IMR-90 (cell line): Measurements from ENCODE around the gene SLC18A3. TPM values are rescaled to one million over a fixed set of nuclear protein-coding genes. Genes with fewer than 3 reads are reported as not detected.

ENCODE experiments used
- ATAC-seq: fragments of 200-7000 bp; cut with Tn5 transposase; 2 replicates; pipeline ENCODE4 v1.9.1; 2020; ENCODE audit warnings: low read depth, mild to moderate bottlenecking, moderate library complexity
- Bru-seq: library from RNA; stranded (reverse); fragments of 400-500 nt; gene quantifications from one replicate; lab custom pipeline; 2021; lab: Mats Ljungman, UMichigan
- BruChase-seq, 2 experiments: library from RNA; stranded (reverse); fragments of 400-500 nt; gene quantifications; one replicate each; lab custom pipeline; 2021; lab: Mats Ljungman, UMichigan
- BruUV-seq: library from RNA; stranded (reverse); fragments of 400-500 nt; replicated peaks from 2 replicates; lab custom pipeline; 2021; lab: Mats Ljungman, UMichigan
- CTCF ChIA-PET: fragments of 300-600 bp; formaldehyde crosslinking; extraction: SDS; loops from one replicate; lab custom pipeline; 2021; ENCODE audit warnings: antibody characterized with exemption; lab: Yijun Ruan, JAX
- POLR2A ChIA-PET: fragments of 300-600 bp; sonication (Branson Sonifier 250); formaldehyde crosslinking; loops from one replicate; lab custom pipeline; 2022; ENCODE audit warnings: antibody characterized with exemption; ENCODE audit not compliant: unreplicated experiment; lab: Charles Lee
- DNase-seq: peaks from one replicate; pipeline ENCODE4 v3.0.0; 2013
- H2AFZ ChIP-seq: replicated peaks from 2 replicates; pipeline ENCODE3; 2013; ENCODE audit warnings: low read length, mild to moderate bottlenecking; ENCODE audit not compliant: poor library complexity
- H2AK5ac ChIP-seq: 2 replicates; pipeline ENCODE4 v1.6.1; 2013; ENCODE audit warnings: low read depth, low read length, inconsistent platforms
- H2AK9ac ChIP-seq: replicated peaks from 2 replicates; pipeline ENCODE3; 2013; ENCODE audit warnings: mild to moderate bottlenecking, low read depth, low read length, moderate library complexity; ENCODE audit not compliant: poor library complexity
- H2BK120ac ChIP-seq: 2 replicates; pipeline ENCODE4 v1.6.1; 2013; ENCODE audit warnings: low read depth, low read length, inconsistent platforms
- H2BK15ac ChIP-seq: 3 replicates; pipeline ENCODE4 v1.6.1; 2013; ENCODE audit warnings: low read depth, low read length, inconsistent platforms
- H2BK20ac ChIP-seq: 2 replicates; pipeline ENCODE4 v1.6.1; 2013; ENCODE audit warnings: low read depth, mild to moderate bottlenecking, inconsistent platforms, low read length, moderate library complexity
- H2BK5ac ChIP-seq: 2 replicates; pipeline ENCODE4 v1.6.1; 2013; ENCODE audit warnings: mild to moderate bottlenecking, low read depth, low read length, inconsistent platforms; ENCODE audit not compliant: poor library complexity, severe bottlenecking
- H3K14ac ChIP-seq: replicated peaks from 2 replicates; pipeline ENCODE4 v1.6.1; 2013; ENCODE audit warnings: low read depth, low read length, inconsistent platforms
- H3K18ac ChIP-seq: 2 replicates; pipeline ENCODE4 v1.6.1; 2013; ENCODE audit warnings: low read depth, low read length, control low read depth
- H3K23ac ChIP-seq: 2 replicates; pipeline ENCODE4 v1.6.1; 2013; ENCODE audit warnings: low read depth, low read length, inconsistent platforms
- H3K27ac ChIP-seq: 2 replicates; pipeline ENCODE4 v1.5.1; 2013; ENCODE audit warnings: mild to moderate bottlenecking, control low read depth, low read length; ENCODE audit not compliant: insufficient read depth
- H3K27me3 ChIP-seq: 2 replicates; pipeline ENCODE4 v1.6.1; 2013; ENCODE audit warnings: low read length; ENCODE audit not compliant: control insufficient read depth, insufficient read depth
- H3K36me3 ChIP-seq: 2 replicates; pipeline ENCODE4 v1.6.1; 2013; ENCODE audit warnings: low read length, mixed read lengths; ENCODE audit not compliant: control insufficient read depth, insufficient read depth
- H3K4ac ChIP-seq: 2 replicates; pipeline ENCODE4 v1.6.1; 2013; ENCODE audit warnings: low read depth, low read length, inconsistent platforms
- H3K4me1 ChIP-seq: 2 replicates; pipeline ENCODE4 v1.6.1; 2013; ENCODE audit warnings: low read length, mixed read lengths; ENCODE audit not compliant: control insufficient read depth, insufficient read depth
- H3K4me2 ChIP-seq: 2 replicates; pipeline ENCODE4 v1.6.1; 2013; ENCODE audit warnings: low read depth, mild to moderate bottlenecking, control low read depth, low read length, moderate library complexity
- H3K4me3 ChIP-seq: 2 replicates; pipeline ENCODE4 v1.5.1; 2013; ENCODE audit warnings: low read depth, mild to moderate bottlenecking, control low read depth, low read length, moderate library complexity; ENCODE audit not compliant: insufficient read depth
- H3K56ac ChIP-seq: 2 replicates; pipeline ENCODE4 v1.6.1; 2013; ENCODE audit warnings: low read length, inconsistent platforms; ENCODE audit not compliant: insufficient read depth; ENCODE audit errors: extremely low read depth
- H3K79me1 ChIP-seq, 2 experiments: 2 replicates each; pipeline ENCODE4 v1.6.1; 2013; ENCODE audit warnings: low read length in 2 of 2, inconsistent platforms in 1 of 2, low read depth in 1 of 2
- H3K9ac ChIP-seq: 2 replicates; pipeline ENCODE4 v1.6.1; 2013; ENCODE audit warnings: low read depth, low read length, control low read depth
- H3K9me1 ChIP-seq: 2 replicates; pipeline ENCODE4 v1.6.1; 2013; ENCODE audit warnings: low read length, inconsistent platforms; ENCODE audit not compliant: insufficient read depth
- H3K9me3 ChIP-seq: 2 replicates; pipeline ENCODE4 v1.6.1; 2013; ENCODE audit warnings: low read length; ENCODE audit not compliant: control insufficient read depth, insufficient read depth
- H4K20me1 ChIP-seq: 2 replicates; pipeline ENCODE4 v1.6.1; 2013; ENCODE audit warnings: low read length, inconsistent platforms; ENCODE audit not compliant: insufficient read depth
- H4K5ac ChIP-seq: 2 replicates; pipeline ENCODE4 v1.6.1; 2013; ENCODE audit warnings: mild to moderate bottlenecking, low read depth, low read length, control low read depth
- H4K8ac ChIP-seq, 2 experiments: 2 replicates each; pipeline ENCODE4 v1.6.1; 2013; ENCODE audit warnings: low read depth in 2 of 2, low read length in 2 of 2, control low read depth in 1 of 2, inconsistent platforms in 1 of 2
- H4K91ac ChIP-seq: 2 replicates; pipeline ENCODE4 v1.6.1; 2013; ENCODE audit warnings: low read depth, low read length, inconsistent platforms; ENCODE audit not compliant: insufficient read depth
- BHLHE40 ChIP-seq: fragments of 150-350 bp; IDR thresholded peaks from 2 replicates; pipeline ENCODE4 v1.6.1; 2016; ENCODE audit warnings: mild to moderate bottlenecking, low read depth, low read length
- CHD1 ChIP-seq: IDR thresholded peaks from 2 replicates; pipeline ENCODE4 v1.6.1; 2012; ENCODE audit warnings: low read depth, low read length, improper control_type of control experiment
- CTCF ChIP-seq: conservative IDR thresholded peaks from 2 replicates; pipeline ENCODE4 v1.5.1; 2012; ENCODE audit warnings: mild to moderate bottlenecking, low read depth, low read length, improper control_type of control experiment
- FOS ChIP-seq: fragments of 150-350 bp; IDR thresholded peaks from 2 replicates; pipeline ENCODE4 v1.6.1; 2016; ENCODE audit warnings: low read depth, low read length
- MXI1 ChIP-seq: IDR thresholded peaks from 2 replicates; pipeline ENCODE4 v1.6.1; 2012; ENCODE audit warnings: low read depth, mild to moderate bottlenecking, low read length, moderate library complexity, borderline replicate concordance
- NFE2L2 ChIP-seq: fragments of 150-350 bp; IDR thresholded peaks from 2 replicates; pipeline ENCODE4 v1.6.1; 2016; ENCODE audit warnings: low read depth, mild to moderate bottlenecking, low read length
- POLR2A ChIP-seq: IDR thresholded peaks from 2 replicates; pipeline ENCODE4 v1.6.1; 2012; ENCODE audit warnings: mild to moderate bottlenecking, low read depth, low read length
- RAD21 ChIP-seq: IDR thresholded peaks from 2 replicates; pipeline ENCODE4 v1.6.1; 2012; ENCODE audit warnings: low read length, improper control_type of control experiment
- RCOR1 ChIP-seq: IDR thresholded peaks from 2 replicates; pipeline ENCODE4 v1.6.1; 2012; ENCODE audit warnings: mild to moderate bottlenecking, low read length, improper control_type of control experiment; ENCODE audit not compliant: insufficient replicate concordance
- RFX5 ChIP-seq: IDR thresholded peaks from 2 replicates; pipeline ENCODE4 v1.8.0; 2012; ENCODE audit warnings: low read depth, mild to moderate bottlenecking, low read length, moderate library complexity
- WGBS, 2 experiments: methylation state at CpG; one replicate each; pipeline versions ENCODE4 v1.1.5 to v1.1.7; 2013; ENCODE audit warnings: missing lambda C conversion rate in 2 of 2; ENCODE audit not compliant: insufficient read length in 1 of 2; ENCODE audit errors: extremely low coverage in 2 of 2; 5-methylcytosine and 5-hydroxymethylcytosine counted together
- dilution Hi-C: fragments of 300-500 bp; cut with HindIII; formaldehyde crosslinking; loops from one replicate; pipeline ENCODE4 v1.14.3; 2018; ENCODE audit warnings: low sequenced_read_pairs; ENCODE audit not compliant: unreplicated experiment
- in situ Hi-C: fragments of 300-500 bp; cut with MboI; formaldehyde crosslinking; loops from 3 replicates; pipeline ENCODE4 v1.14.3; 2019; ENCODE audit warnings: low sequenced_read_pairs, inconsistent platforms, mixed read lengths
- intact Hi-C: fragments of 100-400 bp; cut with micrococcal nuclease; formaldehyde crosslinking; loops from 2 replicates; pipeline ENCODE4 v1.10.0; 2022
- long read RNA-seq: library from polyadenylated mRNA; unstranded; transcript quantifications from one replicate; pipeline ENCODE4 v2.0.0, GENCODE V29; 2021; ENCODE audit not compliant: unreplicated experiment
- polyA plus RNA-seq, 3 experiments: library from polyadenylated mRNA; depleted of rRNA; stranded (reverse); fragments of >200 nt; gene quantifications; 2 replicates each; pipeline ENCODE4 v1.2.3, GENCODE V29; 2012; ENCODE audit warnings: low replicate concordance in 1 of 3
- total RNA-seq: library from RNA; depleted of rRNA; stranded (reverse); fragments of >200 nt; gene quantifications from 2 replicates; pipeline ENCODE4 v1.2.3, GENCODE V29; 2012; rRNA removed
- TF ChIP-seq, protein P1 (sequence below): fragments of 150-350 bp; IDR thresholded peaks from 2 replicates; pipeline ENCODE4 v1.6.1; 2016; ENCODE audit warnings: low read depth, mild to moderate bottlenecking, low read length, moderate library complexity, borderline replicate concordance

SLC18A3 gene
- not detected in 2 replicates for total RNA-seq
- not detected in 2 replicates for polyA plus RNA-seq (2012; rRNA removed)
- polyA plus RNA-seq (2012; cell fraction: cytosol; rRNA removed), result not detected in 2 replicates
- polyA plus RNA-seq (2012; cell fraction: nucleus; rRNA removed; ENCODE audit: low replicate concordance), result not detected in 2 replicates
- not detected for Bru-seq, nascent RNA
- not detected for BruChase-seq, experiment 1, labeled RNA remaining after a 6-hour chase
- BruChase-seq, experiment 2, labeled RNA remaining after a 2-hour chase, result not detected
- long read RNA-seq, result 0 reads

- Histone ChIP-seq H4K8ac (no peak within 1 kb of the TSS), H2BK15ac (no peak within 1 kb of the TSS), H3K4me2 (no peak within 1 kb of the TSS), H3K79me1 (no peaks in the 10 kb centered on the region), H4K91ac (no peak within 1 kb of the TSS), H3K9me3 (peaks cover 12% of the 10 kb centered on the region; the same call in 1 of the 2 replicates), H3K4ac (no peak within 1 kb of the TSS), H2AK5ac (no peak within 1 kb of the TSS), H2BK120ac (no peak within 1 kb of the TSS), H3K27me3 (peaks cover 71% of the 10 kb centered on the region), H2AFZ (peak within 1 kb of the TSS; percentile 21), H2AK9ac (peak within 1 kb of the TSS; percentile 28), H3K4me1 (no peaks in the 10 kb centered on the region), H3K27ac (no peak within 1 kb of the TSS), H3K9ac (no peak within 1 kb of the TSS), H3K18ac (no peak within 1 kb of the TSS), H3K23ac (no peak within 1 kb of the TSS), H3K4me3 (no peak within 1 kb of the TSS), H4K5ac (no peak within 1 kb of the TSS), H2BK5ac (no peak within 1 kb of the TSS), H2BK20ac (no peak within 1 kb of the TSS), H3K9me1 (no peaks in the 10 kb centered on the region), H3K14ac (no peak within 1 kb of the TSS), H4K20me1 (no peaks in the 10 kb centered on the region), H3K36me3 (no peaks in the 10 kb centered on the region), H3K56ac (no peak within 1 kb of the TSS)
- POLR2A ChIA-PET, result no interaction called here
- CTCF ChIA-PET, result no interaction called here
- intact Hi-C loops, result no loop called here
- ATAC-seq (no peak), DNase-seq (no peak)
- no peak for TF ChIP-seq RFX5
- no peak for TF ChIP-seq BHLHE40
- TF ChIP-seq CHD1, result no peak
- TF ChIP-seq MXI1, result no peak
- TF ChIP-seq, protein P1, sequence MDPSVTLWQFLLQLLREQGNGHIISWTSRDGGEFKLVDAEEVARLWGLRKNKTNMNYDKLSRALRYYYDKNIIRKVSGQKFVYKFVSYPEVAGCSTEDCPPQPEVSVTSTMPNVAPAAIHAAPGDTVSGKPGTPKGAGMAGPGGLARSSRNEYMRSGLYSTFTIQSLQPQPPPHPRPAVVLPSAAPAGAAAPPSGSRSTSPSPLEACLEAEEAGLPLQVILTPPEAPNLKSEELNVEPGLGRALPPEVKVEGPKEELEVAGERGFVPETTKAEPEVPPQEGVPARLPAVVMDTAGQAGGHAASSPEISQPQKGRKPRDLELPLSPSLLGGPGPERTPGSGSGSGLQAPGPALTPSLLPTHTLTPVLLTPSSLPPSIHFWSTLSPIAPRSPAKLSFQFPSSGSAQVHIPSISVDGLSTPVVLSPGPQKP, result no peak
- TF ChIP-seq NFE2L2, result no peak
- no peak for TF ChIP-seq FOS
- TF ChIP-seq POLR2A, result no peak
- no peak for TF ChIP-seq RCOR1
- no peak for TF ChIP-seq RAD21
- TF ChIP-seq CTCF, result no peak
- dilution Hi-C loops, result no loop called here
- 0% methylated on average over 17 of the region's 43 CpGs; no CpG with 5 or more reads in 1 of the 2 experiments for WGBS, 2 experiments
- no TSS peak for BruUV-seq
- in situ Hi-C loops, result no loop called here
These were observed at the start of gene SLC18A3 for GRCh38 chr10:49610114-49610457. TSS of gene SLC18A3 (plus strand) at chr10:49610310. CDS start at chr10:49610741, 431 bp downstream.
